Spleen (tissue), 7 donors: Measurements from ENCODE around the gene ZNF805.

Source experiments
- CTCF ChIP-seq, 11 experiments: fragments of 200-600 bp in 7 of 11; fragments of 450-650 bp in 4 of 11; sonication (generic) in 4 of 11; IDR thresholded peaks in 8 of 11; conservative IDR thresholded peaks in 3 of 11; 1 replicate in 7 of 11; 2 replicates in 4 of 11; pipeline versions ENCODE4 v1.4.0 to v1.8.0; 2016 to 2021; ENCODE audit warnings: antibody characterized with exemption in 11 of 11, inconsistent platforms in 4 of 11, mild to moderate bottlenecking in 1 of 11
- POLR2AphosphoS5 ChIP-seq, 3 donors: sonication (generic); formaldehyde crosslinking; IDR thresholded peaks; one replicate each; pipeline ENCODE4 v1.5.1; 2017; ENCODE audit warnings: antibody characterized with exemption in 3 of 3
- donor health status: DM: no; HTN: no; CAD: no; lungs with moderate emphysema.
- donor health status: DM: no; HTN: no; CAD: no.
- donor health status: DM: no; HTN: no; CAD: no.

- TF ChIP-seq CTCF (IDR thresholded peaks at IDR 0.05 in 8 of 11, conservative IDR thresholded peaks at IDR 0.05 in 3 of 11) (no peak), POLR2AphosphoS5 (IDR thresholded peaks at IDR 0.05) (no peak)
Measured at GRCh38 chr19:57302020-57302465, 61.6 kb downstream of the ZNF805 start.
